KBM-7 (cell line): ENCODE data around the gene MCF2L2.
A peak's percentile ranks its signal among the peaks of the same experiment; 100 is the strongest.
"Not testable (repeated sequence)": the region's sequence is repeated elsewhere in the genome, so short reads cannot be mapped to it uniquely, and the experiment has no call there.

Experiments
- DNase-seq: peaks from one replicate; pipeline ENCODE4 v3.0.0-alpha.2; 2015
- in situ Hi-C: fragments of 300-500 bp; cut with MboI; formaldehyde crosslinking; loops from 2 replicates; pipeline ENCODE4 v1.14.3; 2020; ENCODE audit warnings: low sequenced_read_pairs, low pct_unique_long_range_greater_than_20kb, mixed read lengths

MCF2L2 gene

GRCh38 chr3:183179550-183179908 lies 248.9 kb downstream of the MCF2L2 start:
- in situ Hi-C loops, result loop anchor here (25.0 kb wide), 1 partner anchor 208 kb away; no protein-coding TSS in a partner anchor
- not testable (repeated sequence) for DNase-seq

DNA sequence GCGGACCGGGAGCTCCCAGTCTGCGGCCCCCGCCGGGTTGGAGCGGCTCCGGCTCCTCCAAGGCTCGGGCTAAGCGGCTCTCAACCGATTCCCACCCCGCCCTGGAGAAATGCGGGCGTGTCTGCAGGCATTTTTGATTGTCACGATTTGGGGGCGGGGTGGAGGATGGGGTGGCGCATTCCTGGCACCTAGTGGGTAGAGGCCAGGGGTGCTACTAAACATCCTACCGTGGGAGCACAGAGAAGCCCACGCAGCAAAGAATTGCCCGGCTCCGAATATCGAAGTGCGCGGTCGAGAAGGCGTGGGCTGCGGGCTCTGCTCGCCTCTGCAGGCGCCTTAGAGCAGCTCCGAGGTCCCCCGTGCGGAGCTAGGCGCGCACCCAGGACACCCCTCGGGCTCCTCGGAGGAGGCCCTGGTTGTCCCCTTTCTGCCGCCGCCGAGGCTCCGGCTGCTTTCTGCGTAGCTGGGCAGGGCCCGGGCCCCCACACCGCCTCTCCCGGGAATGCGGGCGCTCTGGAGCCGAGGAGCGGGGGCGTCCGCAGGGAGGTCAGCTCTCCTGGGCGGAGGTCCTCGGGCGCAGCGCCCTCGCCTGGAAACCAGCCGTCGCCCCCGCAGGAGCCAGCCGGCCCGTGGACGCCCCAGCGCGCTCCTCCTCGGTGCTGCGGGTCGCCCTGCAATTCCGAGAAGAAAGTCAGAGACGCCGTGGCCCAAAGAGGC lies 249.4 kb downstream of the MCF2L2 start:
- in situ Hi-C loops, result loop anchor here (25.0 kb wide), 1 partner anchor 208 kb away; no protein-coding TSS in a partner anchor
- DNase-seq, result peak; percentile 47

DNA sequence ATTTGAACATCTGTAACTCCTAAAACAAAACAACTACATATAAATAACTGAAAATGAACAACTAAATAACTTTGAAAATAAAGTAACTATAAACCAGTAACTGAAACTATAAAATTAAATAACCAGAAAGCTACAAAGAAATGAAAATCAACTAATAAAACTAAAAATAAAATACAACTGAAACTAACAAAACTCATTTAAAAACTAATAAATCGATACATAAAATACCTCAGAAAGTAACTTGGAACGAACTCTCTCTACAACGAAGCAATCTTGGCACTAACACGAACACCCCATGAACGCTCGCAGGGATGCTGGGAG lies 249.9 kb downstream of the MCF2L2 start:
- DNase-seq, result no peak
- in situ Hi-C loops, result loop anchor here (25.0 kb wide), 1 partner anchor 209 kb away; no protein-coding TSS in a partner anchor

DNA sequence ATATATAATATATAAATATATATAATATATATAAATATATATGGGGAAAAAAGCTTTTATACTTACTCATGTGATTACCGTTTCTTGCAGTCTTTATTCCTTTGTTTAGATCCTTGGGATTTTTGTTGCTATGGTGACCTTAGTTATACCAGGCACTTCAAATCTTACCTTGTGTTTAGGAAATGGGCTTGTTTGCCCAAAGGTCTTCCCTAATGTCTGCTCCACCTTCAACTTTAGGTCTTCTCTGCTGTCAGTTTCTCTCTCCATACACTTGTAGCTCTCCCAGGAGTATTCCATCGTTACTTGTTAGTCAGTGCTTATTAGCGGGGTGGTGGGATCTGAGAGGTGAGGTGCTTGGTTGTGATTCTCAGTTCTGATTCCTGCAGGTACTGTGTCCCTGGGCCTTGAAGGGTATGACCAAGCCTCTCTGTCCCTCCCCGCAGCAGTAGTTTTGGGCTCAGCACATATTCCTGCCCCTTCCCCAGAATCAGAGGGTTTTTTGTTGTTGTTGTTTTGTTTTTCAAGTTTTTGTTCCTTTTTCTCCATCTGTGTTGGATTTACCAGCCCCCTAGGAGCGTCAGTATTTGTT lies 256.3 kb downstream of the MCF2L2 start:
- in situ Hi-C loops, result no loop called here
- DNase-seq, result peak; percentile 49

DNA sequence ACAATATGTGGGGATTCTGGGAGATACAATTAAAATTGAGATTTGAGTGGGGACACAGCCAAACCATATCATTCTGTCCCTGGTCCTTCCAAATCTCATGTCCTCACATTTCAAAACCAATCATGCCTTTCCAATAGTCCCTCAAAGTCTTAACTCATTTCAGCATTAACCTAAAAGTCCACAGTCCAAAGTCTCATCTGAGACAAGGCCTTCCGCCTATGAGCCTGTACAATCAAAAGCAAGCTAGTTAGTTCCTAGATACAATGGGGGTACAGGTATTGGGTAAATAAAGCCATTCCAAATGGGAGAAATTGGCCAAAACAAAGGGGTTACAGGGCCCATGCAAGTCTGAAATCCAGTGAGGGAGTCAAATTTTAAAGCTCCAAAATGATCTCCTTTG lies 260.4 kb downstream of the MCF2L2 start:
- DNase-seq, in situ Hi-C loops: not testable (repeated sequence)

DNA sequence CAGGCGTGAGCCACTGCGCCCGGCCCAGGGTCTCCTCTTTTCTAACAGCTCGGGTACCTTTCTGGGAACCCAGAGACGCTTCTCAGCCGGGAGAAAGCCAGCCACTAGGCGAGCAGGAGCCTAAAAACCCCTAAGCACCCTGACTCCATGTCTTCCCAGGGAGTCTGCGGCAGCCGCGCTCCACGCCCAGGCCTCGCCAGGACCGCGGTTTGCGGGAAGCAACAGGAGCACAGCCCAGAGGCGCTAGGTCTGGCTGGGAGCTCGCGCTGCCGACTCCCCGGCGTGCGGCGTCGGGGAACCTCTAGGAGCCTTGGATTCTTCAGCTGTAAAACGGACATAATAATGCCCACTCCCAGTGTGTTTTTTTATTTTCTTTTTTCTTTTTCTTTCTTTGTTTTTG lies 264.9 kb downstream of the MCF2L2 start:
- DNase-seq, result no peak
- in situ Hi-C loops, result no loop called here

DNA sequence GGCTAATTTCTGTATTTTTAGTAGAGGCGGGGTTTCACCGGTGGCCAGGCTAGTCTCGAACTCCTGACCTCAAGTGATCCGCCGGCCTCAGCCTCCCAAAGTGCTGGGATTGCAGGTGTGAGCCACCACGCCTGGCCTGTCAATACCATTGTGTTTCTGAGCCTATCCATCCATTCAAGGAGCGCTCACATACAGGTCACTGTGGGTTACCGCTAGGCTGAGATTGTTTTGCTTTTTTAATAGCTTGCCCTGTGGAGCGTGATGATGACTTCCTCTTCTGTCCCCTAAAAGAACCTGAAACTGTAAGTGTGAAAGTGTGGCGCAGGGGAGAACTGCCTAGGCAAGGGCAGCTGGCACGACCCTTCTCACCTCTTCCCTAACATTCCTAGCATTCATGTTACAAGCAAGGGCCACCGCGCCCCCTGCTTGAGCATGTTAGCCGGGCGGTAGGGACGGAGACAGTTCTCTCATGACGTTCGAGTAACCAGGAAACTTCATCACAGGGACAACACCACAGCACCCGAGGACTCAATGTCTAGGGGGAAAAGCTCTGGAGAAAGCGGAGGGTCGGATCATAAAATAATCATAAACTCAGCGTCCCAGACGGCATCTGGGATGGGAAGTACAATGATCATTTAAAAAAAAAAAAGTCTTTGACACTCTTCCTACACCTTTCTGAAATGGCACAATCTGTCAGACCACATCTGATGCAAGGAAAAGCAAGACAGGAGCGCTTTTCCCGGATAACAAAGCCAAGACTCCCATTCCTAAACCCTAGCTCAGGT lies 266.7 kb downstream of the MCF2L2 start:
- peak; percentile 87 for DNase-seq
- in situ Hi-C loops, result no loop called here

- no peak for DNase-seq
- in situ Hi-C loops, result no loop called here
These were observed 267.8 kb downstream of the MCF2L2 start for GRCh38 chr3:183160616-183161015.

GRCh38 chr3:183159333-183159732 lies 269.1 kb downstream of the MCF2L2 start:
- in situ Hi-C loops, result no loop called here
- peak; percentile 28 for DNase-seq

DNA sequence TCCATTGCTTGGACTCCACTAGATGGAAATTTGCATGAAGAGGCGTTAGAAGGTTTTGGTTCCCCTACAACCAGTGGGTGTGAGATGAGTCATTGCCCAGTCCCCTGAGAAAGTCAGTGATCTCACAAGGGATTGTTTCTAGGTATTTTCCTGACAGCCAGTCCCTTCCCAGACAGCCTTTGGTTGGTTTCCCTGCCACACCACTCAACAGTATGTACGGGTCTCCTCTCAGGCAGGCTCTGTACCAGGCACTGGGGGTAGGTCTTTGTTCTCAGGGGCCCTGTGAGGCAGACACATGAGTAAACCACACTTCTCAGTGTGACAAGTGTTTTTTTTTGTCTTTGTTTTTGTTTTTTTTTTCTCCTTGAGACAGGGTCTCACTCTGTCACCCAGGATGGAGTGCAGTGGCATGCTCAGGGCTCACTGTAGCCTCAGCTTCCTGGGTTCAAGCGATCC lies 269.8 kb downstream of the MCF2L2 start:
- DNase-seq, result no peak
- in situ Hi-C loops, result no loop called here

DNA sequence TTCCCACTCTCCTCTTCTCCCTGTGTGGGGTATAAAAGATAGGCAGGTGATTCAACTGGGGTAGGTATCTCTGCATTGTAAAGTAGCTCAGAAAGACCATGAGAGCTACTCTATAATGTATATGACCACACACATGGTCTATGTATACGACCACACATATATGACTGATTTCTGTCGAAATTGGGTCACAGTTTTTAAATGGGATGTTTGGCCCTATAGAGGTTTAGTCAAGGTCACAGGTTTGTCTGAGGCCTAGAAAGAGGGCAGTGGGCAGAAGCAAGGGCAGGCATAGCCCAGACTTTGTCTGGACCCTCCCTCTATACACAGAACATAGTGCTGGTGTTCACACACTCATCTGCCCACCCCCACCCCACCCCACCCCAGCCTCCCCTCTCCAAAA lies 270.3 kb downstream of the MCF2L2 start:
- in situ Hi-C loops, result no loop called here
- no peak for DNase-seq

- no peak for DNase-seq
- in situ Hi-C loops, result no loop called here
These were observed 272.2 kb downstream of the MCF2L2 start for GRCh38 chr3:183156266-183156665.

DNA sequence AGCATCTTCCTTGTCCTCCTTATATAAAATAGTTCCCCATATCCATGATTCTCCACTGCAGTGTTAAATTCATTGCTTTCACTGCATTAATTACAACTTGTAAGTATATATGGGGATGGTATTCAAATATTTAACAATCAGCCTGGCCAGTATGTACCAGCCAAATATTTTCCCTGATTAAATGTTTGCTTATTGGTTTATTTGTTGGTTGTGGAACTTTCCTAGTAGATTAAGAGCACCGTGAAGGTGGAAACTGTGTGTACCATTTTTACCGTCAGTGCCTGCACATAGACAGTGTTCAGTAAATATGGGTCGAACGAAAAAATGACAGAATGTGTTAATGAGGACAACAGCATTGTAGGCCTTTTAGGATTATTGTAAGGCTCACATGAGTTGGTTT lies 272.9 kb downstream of the MCF2L2 start:
- DNase-seq, result no peak
- in situ Hi-C loops, result no loop called here

- in situ Hi-C loops, result no loop called here
- no peak for DNase-seq
These were observed 275.0 kb downstream of the MCF2L2 start for GRCh38 chr3:183153210-183153950.

GRCh38 chr3:183151821-183152351 lies 276.5 kb downstream of the MCF2L2 start:
- no peak for DNase-seq
- in situ Hi-C loops, result no loop called here

GRCh38 chr3:183151086-183151485 lies 277.3 kb downstream of the MCF2L2 start:
- DNase-seq, result no peak
- in situ Hi-C loops, result no loop called here

- DNase-seq, result no peak
- in situ Hi-C loops, result no loop called here
These were observed 278.3 kb downstream of the MCF2L2 start for GRCh38 chr3:183149915-183150750.

DNA sequence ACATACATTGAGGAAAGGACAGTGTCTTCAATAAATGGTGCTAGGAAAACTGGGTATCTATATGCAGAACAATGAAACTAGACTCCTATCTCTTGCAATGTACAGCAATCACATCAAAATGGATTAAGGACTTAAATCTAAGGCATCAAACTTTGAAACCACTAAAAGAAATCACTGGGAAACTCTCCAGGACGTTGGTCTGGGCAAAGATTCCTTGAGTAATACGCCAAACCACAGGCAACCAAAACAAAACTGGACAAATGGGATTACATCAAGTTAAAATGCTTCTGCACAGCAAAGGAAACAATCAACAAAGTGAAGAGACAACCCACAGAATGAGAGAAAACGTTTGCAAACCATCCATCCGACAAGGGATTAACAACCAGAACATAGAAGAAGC lies 280.4 kb downstream of the MCF2L2 start:
- in situ Hi-C loops, result no loop called here
- DNase-seq, result no peak
